NCI-H526 treated with DMSO at 0.1 percent for 48 hours (cell line): ENCODE data around the gene FOXN3.

ENCODE experiments used
- DNase-seq: peaks from one replicate; lab custom pipeline; 2025; lab: John Stamatoyannopoulos, UW

Gene FOXN3

DNA sequence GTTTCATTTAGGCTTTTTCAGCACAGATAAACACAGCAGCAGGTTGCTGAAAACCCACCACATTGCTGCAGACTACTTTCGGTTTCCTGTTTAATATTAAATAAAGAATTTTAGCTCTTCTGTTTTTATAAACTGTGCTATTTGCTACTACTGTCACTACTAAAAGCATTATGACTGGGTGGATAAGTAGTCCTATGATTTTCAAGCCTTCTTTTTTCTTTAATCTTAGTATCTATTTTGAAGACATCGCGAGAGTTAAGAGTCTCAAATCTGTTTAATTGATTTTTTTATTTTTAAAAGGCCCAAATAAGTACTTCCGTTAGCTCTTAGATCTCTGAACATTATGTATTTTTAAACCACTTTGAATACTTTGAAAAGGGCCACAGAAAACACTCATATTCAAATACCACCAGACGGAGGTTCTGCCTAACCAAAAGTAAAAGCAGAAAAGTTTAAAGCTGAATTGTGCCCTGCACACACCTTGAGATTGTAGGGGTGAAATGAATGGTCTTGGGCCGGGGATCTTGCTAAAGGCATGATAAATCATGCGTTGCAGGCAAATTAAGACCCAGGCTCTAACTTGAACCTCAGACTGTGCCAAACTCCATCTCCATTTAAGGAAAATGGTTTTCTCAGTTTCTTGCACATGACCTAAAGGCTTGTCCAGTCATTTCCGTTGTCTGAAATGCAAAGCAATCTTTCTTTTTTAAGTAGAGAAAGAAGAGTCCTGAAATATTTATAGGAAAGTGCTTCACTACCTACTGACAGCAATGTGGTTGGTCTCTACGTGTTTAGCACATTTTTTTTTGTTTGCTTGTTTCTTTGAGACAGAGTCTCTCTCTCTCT, 13.6 kb upstream of the FOXN3 start:
- peak; percentile 43 for DNase-seq

DNA sequence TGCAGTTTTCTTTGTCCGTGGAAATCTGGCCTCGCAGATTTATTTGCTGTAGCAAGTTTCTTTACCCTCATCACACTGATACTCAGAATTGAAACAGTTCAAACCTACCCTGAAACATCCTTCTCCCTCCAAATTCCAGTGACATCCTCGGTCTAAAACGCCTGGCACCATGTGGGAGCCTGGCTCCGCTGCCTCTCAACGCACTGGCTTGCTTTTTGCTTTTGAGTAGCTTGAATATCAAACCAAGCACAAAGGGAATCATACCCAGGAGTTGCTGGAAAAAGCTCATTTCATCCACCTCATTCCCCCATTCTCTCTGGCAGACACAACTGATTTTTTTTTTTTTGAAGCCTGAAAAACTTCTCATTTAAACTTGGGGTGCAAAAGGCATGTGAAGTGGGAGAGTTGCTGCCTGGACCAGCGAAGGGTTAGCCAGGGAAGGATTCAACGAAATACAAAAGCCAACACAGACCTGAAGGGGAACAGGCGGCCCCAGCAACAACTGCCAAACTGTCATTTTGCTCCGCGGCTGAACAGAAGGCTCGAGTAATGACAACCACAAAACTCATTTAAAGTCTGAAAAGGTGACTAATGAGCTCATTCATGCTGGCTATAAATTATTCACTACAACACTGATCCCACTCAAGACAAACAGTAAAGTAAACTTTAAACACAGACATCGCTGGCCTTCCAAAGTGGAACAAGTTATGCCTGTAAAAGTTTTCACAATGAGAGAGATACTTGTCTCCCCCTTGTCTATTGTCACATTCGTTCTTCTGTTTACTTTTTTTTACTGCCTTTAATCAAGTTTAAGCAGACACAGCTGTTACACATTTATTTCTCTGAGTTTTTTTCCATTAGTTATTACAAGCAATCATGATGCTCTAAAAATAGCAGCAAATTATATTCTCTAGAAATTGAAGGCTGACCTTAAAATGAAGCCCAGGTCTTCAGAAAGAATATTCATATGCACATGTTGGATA, 12.5 kb upstream of the FOXN3 start:
- peak; percentile 84 for DNase-seq

DNA sequence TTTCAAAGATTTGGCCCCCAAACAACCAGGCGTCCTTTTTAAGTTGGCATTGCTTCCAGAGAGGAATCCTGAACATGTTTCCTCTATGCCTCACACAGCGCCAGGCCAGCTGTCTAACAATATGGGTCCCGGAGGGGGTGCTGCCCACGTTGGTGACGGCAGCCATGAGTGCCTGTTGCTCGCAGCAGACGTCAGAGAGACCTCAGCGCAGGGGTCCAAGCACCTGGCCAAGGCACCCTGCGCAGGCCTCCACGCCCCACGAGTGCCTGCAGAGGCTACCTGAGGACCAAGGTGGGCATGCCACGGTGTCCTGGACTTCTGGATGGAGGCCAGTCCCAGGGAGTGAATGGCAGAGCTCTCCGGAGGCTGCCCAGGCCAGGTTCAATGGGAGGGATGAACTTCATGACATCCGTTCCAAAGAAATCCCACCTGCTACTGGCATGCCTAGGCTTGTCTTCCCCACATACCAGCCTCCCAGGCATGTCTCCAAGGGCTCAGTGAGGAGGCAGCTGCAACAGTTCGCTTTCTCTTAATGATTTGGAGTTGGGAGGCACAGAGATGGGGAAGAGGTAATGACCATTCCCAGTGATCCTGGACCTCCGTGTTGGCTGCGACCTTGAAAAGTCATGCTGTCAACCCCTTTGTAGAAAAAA, 11.6 kb upstream of the FOXN3 start:
- DNase-seq: peak; percentile 91

DNA sequence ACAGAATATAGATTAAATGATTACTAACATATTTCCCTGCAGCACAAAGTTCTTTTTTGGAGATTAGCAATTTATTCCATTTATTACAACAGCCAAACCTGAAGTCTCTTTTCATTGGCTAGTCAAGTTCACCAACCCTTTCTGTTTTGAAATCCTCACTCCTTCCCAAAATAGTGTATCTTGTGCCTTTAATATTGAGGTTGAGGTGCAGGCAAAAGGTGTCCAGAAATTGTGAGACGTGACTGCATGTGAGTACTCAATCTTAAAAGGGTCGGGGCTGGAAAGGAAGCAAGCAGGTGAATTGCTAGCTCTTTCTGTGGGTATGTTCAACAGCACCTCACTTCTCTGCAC, 11.1 kb upstream of the FOXN3 start:
- no peak for DNase-seq

DNA sequence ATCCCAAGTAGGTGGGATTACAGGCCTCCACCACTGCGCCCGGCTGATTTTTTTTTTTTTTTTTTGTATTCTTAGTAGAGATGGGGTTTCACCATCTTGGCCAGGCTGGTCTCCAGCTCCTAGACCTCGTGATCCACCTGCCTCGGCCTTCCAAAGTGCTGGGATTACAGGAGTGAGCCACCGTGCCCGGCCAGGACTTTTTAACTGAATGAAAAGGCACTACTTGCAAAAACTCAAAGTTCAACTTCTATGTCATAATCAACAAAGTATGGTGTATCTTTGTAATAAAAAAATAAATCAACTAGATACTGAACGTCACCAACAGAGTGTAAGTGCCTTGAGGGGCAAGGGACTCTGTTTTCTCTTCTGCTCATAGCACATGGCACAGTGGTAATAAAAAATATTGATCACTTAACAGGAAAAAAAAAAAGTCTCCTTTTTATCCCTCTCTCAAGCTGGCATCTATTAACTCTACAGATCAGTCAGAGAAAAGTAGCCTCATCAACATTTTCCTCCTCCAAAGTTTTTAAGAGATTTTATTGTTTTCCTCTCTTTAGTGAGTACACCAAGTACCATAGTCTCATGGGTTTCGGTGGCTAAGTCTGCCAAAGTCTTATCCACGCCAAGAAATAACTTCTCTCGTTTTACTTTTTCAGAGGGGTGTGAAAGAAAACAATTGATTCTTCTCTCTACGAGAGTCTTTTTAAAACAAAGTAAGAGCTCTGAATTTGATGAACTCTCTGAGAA, 10.6 kb upstream of the FOXN3 start:
- no peak for DNase-seq

DNA sequence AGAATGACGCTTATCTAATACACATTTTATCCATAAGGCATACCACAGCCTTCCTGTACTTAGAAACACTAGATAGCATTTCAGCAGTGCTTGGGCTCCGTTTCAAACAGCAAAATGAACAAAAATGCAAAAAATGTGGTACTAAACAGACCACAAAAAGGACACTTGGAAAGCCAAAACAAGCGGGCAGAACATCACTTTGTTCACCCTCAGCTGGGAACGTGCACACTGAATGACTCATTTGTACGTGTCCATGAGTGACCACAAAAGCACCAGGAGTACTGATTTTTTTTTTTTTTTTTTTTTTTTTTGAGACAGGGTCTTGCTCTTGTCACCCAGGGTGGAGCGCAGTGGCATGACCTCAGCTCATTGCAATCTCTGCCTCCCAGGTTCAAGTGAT, 8.9 kb upstream of the FOXN3 start:
- DNase-seq: no peak

DNA sequence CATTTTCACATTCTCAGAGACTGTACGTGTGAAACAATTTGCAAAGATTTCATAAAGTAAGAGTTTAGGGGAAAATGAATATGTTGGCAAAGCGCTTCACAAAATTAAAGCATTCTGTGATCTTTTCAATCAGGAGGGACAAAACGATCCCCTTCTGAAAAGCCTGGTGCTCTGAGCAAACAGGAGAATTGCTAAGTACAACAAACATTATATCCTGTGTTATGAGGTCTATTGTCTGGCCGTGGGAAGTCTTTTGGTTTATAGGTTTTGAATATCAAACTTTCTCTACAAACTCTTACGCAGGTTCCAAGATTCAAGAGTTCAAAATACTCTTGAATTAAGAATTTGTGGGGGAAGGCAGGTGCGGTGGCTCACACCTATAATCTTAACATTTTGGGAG, 7.2 kb upstream of the FOXN3 start:
- no peak for DNase-seq

DNA sequence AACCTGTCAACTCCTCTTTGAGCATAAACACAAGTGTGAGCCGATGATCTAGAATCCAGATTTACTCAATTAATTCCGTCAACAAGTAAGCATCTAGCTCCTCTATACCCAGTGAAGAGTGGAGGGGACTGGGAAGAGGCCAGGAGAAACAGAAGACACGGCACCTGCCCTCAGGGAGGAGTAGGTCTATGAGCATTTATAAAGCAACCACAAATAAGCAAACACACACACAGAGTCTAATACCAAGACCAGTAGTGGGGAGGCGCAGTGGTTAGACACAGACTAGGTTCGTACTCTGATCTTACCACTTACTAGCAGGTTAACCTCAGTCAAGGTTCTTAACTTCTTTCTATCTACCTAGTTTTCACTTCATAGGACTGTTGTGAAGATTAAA, 5.9 kb upstream of the FOXN3 start:
- no peak for DNase-seq

DNA sequence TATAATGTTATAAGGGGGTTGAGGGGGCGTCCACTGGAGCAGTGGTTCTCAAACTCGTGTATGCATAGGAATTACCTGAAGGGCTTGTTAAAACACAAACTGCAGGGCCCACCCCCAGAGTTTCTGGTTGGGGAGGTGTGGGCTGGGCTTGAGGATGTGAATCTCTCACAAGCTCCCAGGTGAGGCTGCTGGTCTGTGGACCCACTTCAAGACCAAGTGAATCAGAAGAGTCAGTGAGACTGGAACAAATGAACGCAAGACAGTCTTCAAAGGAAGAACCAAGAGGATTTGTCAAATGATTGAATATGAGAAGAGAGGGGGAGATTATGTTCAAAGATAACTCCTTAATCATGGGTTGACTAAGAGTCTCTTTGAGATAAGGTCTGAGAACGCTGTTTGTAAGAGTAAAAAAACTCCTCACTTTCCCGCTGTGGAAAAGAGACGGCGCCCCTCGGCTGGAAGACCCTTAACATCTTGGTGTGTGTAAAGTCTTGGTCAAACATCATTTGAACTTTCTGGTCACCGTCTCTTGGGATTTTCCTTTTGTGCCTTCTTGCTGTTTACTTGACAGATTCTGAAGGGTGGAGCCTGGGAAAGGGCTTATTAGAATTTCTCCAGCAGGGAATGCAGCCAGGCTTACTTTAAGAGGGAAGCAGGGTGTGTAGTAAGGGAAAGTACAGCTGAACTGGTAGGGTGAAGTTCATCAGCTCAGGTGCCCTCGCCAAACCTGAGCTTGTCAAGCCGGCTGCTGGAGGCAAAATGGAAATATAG, 5.3 kb upstream of the FOXN3 start:
- no peak for DNase-seq

DNA sequence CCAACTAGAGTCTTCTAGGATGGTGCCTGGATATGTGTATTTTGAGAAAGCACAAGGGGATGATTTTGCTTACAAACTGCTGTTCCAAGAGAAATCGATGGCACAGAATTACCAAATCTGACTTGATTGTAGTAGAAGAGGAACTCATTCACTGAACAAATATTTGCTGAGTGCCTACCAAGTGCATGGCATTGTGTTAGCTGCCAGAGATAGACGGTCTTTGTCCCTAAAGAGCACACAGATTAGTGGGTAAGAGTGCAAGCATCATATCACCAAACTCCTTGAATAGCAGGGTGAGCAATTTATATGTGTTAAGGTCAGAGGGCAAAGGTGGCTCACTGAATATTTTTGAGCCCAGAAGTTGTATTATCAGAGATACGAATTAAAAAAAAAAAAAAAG, 3.5 kb upstream of the FOXN3 start:
- no peak for DNase-seq

DNA sequence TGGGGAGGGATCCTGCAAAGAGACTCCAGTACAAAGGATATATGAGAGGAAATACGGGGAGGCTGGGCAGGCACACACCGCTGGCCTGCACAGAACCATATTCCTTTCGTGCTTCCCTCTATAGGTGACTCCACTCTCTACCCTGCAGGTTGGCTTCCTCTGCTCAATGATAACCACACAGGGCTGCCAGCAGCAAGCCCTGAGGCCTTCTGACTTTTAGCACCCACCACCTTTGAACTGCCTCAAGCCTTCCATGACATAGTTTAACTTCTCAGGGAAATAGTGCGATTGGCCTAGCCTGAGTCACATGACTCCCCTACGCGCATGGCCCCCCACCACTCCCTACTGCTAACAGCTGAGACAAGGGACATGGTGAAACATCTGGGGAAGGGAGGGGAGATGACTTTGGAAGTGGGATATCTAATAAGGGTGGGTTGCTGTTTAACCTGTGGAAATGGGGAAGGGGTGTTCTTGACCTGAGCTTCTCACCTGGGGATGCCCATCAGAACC, 3.0 kb upstream of the FOXN3 start:
- no peak for DNase-seq

DNA sequence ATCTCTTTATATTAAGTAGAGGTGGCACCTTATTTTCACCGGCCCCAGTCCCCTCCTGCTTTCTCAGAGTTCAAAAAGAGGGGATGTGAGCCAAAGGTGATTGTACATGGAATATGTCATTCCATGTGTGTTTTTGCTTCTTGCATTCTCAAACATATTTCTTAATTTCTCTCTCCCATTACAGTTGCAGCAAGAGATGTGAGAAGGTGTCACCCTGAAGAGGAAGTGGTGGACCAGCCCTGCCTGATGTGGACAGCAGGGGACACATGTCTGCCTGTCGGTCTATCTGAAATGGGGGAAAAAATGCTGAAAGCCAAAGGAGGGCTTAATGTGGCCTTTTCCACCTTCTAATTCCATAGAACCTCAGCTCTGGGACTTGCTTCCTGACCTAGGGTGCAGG, 1.9 kb upstream of the FOXN3 start:
- DNase-seq: no peak

DNA sequence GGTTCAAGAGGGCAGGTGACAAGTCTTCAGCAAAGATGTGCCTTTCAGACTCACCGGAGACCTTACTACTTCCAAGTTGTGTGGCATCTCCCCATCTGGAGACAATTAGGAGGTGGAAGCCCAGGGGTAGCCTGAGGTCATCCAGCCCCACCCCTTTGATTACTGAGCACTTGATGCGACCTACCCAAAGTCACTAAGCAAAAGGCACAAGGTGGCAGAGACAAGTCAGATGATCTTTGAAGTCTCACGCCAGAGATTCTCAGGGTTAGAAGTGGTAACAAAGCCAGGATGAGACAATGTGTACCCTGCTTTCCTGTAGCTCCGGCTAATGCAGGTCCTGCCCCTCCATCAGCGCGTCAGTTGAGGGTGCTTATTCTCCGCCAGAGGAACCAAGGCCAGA, 1.4 kb upstream of the FOXN3 start:
- no peak for DNase-seq

DNA sequence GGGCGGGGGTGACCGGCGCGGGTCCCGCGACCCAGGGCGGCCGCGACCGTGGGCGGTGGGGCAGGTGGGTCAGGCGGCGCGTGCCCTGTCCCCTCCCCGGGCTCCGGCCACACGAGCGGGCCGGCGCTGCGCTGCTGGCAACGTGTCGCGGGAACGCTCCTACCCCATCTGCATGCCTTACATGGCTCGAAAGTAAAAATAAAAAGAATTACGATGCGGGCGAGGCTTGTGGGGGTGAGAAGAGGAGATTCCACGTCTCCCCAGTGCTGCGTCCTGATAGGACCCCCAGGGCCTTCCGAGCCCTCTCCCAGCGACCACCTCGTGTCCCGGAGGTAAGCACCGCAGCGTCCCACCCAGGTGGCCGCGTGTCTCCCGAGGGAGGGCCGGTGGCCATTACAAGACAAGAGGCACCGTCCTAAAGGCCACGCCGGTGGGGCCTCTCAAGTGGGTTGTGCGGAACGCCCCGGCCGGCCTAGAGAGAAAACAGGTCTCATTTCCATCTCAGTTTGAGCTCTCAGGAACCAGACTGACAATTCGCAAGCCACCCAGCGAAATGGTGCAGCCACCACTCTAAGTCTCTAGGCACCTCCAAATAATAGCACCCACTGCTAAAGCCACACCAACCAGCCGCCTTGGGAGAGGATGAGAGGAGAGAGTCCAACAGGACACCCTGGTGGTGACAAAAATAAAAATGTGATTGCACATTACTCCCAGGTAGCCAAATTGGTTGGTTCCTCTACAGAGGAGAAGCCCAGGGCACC, 612 bp upstream of the FOXN3 start:
- peak; percentile 62 for DNase-seq

DNA sequence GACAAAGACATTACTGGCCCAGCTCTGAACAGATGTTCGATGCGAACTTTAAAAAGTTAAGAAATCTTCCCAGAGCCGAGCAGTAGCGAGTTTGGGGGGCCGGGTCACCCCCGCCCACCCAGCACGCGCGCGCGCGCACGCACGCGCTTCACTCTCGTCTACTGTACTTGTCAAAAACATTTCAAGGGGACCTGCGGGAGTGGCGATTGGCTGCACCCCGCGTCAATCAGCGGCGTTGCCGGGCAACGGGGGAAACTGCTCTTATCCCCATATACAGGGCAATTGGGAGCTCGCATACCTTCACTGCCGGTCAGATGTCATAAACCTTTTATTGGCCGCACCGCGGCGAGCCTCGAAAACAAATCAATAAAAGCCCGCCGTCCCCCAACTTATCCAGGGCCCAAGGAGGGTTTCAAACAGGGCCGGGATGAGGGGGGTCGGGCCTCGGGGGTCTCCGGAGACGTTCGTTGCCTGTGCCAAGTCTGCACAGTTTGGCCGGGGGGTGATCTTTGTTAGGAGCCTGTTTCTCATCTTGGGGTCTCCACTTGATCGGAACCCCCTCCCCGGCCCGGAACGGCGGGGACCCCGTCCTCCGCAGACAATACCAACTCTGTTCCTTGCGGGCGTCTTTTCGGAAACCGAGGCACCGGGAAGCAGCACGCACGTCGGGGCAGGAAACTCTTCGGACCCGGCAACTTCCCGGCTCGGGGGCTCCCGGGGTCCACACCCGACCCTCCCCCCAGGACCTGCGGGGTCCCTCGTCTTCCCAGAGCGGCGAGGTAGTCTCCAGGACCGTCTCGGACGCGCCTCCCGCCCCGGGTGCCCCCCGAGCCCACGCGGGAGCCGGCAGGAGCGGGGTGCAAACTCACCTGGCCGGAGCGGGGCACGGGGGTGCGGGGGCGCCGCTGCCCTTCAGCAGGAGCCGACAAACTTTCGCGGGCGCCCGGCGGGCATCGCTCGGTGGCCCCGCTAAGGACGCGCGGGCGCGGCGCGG, 734 bp downstream of the FOXN3 start:
- peak; percentile 90 for DNase-seq

DNA sequence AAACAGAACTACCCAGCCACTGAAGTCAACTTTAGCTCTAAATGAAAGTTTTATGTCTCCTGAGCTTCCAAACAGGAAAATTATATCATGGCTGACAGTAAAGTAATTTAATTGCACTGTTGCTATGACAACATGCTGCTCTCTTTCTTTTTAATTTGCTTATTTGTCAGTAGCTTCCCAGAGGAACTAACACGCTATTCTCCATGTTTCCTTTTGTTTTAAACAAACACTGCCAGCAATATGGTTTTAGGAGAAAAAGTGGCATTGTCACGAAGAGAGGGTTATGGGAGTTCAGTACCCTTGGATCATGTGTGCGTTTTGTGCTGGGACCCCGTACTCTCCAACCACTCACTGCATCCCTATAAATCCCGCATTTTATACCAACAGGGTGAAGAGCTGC, 1.9 kb downstream of the FOXN3 start:
- DNase-seq: no peak

DNA sequence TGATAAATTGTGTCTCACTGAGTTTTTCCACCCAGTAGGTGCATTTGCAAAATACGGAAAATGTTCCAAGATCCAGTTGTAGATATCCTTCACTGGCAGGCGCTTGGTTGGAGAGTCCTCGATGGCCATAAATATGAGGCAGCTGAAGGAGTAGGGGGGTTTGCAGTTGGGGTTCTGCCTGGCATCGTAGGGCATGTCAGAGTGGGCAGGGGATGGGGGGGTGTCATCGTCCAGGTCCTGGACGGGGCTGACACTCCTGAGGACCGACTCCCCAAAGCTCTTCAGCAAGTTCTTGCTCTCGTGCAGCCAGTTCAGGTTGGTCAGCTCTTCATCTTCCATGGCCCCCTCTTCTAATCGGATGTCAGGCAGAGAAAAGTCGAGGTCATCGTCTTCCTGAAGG, 5.1 kb downstream of the FOXN3 start:
- DNase-seq: no peak

DNA sequence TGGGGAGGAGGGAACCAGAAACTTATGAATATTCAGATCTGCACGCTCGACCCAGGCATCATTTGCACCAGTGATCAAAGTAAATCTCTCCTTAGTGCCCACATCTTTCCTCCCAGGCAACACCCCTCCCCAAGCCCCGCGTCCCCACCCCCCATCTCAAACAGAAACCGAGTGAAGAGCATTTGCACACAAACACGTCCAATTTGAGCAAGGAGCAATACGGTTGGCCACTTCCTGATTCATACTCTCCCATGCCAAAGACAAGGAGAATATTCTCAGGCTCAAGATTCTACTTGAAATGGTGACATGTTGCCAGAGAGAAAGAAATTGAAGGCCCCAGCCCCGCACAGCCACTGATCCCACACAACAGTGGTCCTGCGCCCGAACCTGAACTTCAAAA, 7.1 kb downstream of the FOXN3 start:
- no peak for DNase-seq
